SIG-M5 treated with dmso at 0.1 percent for 504 hours (cell line): ENCODE data around the gene SAMD4A.
"Not testable (repeated sequence)": the region's sequence is repeated elsewhere in the genome, so short reads cannot be mapped to it uniquely, and the experiment has no call there.

ENCODE experiments used
- DNase-seq: peaks from one replicate; lab custom pipeline; 2025; ENCODE audit not compliant: unreplicated experiment; lab: John Stamatoyannopoulos, UW

Gene SAMD4A

DNA sequence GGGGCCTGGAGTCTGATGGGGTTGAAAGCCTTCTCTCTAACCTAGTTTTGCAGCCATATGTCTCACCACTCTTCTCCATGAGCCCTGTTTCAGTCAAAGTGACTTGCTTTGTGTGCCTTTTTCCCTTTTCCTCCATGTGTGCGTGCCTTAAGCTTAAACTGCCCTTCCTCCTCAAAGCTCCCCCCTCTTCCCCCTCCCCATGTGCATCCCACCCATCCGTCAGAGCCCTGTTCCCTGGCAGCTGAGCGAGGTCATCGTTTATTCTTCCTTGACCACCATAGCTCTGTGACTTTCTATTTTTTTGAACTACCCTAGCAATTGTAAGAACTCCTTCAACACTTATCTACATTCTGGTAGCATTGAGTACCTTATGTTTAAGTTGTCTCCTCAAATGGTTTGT, 24.9 kb downstream of the SAMD4A start:
- DNase-seq: no peak

DNA sequence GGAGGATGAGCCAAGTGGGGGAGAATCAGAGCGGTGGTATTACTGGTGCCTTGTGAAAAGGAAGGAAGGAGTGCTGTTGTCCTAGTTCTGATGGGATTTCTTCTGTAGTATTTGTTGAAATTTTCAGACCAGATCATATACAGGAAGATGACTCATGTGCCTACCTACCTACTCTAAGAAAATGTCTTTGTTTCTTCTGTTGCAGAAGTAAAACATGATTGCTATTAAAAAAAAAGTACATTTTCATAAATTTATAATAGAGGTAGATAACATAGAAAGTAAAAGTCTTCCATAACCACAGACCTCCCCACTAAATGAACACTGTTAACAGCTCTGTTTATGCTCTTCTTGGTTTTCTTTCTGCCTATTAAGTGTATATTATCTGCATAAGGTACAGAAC, 26.9 kb downstream of the SAMD4A start:
- DNase-seq: no peak

DNA sequence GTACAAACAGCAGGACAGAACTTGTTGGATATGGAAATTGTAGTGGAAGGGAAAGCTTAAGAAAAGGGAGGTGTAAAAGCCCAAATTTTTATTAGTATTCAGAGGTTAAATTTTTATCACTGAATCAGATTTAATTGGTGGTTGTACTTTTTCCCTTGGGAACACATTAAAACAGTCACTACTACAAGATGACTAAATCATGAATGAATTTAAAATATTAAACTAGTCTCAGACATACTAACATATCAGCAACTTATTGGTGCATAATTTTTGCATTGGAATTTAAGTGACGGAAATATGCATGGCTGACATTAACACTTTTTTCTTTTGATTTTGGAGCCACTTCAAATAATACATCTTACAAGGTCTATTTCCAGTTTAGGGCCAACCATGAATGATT, 27.6 kb downstream of the SAMD4A start:
- no peak for DNase-seq

DNA sequence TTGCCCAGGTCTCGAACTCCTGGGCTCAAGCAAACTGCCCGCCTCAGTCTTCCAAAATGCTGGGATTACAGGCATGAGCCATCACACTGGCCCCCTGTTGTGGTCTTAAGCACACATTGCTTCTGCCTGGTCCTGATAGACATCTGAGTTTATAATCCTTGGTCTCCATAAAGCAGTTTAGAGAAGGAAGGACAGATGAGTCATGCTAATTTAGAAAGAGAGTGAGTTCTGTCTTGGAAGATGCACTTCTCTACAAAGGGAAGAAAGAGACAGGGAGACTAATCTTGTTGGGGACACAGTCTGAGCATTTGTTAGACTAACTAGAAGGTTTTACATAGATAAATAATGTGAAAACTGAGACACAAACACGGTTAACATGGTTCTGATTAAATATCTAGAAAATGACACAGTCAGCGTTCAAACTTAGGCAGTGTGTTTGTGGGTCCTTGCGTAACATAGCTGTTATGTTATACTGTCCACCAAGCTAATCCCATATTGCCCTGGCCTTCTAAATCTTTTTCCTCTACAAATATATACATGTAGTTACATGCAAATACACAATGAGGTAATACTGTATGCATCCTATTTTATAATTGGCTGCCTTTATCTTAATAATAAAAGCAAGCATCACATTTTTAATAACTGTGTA, 31.0 kb downstream of the SAMD4A start:
- peak; percentile 54 for DNase-seq

DNA sequence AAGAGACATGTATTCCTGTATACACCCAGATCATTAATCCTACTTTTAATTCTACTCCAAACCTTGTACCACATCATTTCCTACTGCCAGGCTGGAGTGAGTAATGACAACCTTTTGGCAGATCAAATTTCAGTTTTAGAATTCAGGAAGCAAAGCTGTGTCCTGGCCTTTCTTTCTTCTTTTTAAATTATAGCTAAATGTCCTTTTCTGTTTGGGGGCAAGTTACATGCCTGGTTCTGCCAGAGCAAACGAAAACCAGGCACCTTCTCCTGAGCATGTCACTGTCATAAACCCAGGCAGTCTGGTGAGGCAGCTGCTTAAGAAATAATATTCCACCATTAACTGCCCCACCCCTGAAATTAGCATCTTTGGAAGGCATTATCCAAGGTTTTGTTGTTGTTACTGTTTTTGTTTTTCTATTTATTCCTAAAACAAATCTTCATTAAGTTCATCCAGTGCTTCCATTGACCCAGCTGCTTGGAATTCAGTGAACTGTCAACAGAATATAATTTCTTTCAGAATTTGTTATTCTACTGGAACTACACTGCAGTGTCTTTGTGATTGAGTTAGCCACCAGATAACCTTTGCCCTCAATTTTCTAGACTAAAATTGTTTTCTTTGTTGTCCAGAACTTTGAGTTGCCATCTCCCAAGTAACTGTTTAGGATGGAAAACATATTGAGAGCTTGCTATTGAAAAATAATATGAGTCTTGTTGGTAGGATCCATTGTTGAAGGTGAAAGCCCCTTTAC, 33.2 kb downstream of the SAMD4A start:
- DNase-seq: no peak

DNA sequence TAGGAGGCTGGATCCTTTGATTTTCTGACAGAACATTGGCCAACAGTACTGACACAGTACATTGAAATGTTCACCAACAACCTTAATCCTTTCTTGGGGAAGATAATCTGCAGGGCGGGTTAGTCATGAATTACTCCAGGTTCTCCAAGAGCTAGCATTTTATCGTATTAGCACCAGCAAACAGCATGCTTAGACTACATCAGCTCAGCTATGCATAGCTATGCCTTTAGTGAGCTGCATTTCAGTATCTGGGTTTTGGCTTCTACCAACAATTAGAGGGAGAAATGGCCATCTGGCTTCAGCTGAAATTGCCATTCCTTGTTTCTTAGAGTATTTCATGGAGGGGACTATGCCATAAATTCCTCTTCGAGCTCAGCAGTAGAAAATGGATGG, 33.8 kb downstream of the SAMD4A start:
- DNase-seq: no peak

DNA sequence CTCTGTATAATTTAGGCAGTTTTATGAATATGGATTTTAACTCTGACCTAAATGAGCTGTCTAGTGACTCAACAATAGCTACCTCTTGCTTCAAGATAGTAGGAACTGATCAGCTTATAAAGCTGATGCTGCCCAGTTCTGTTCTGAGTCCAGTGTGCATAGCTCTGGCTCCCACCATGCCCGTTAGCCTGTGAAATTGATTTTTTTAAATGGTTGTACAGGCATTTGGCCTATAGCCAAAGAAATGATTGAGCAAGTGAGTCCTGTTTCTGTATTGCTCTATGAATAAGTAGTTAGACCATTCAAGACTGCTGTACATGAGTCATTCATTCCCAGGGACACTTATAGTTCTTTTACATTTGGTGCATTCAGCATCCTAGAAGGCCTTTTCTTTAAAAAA, 36.4 kb downstream of the SAMD4A start:
- no peak for DNase-seq

DNA sequence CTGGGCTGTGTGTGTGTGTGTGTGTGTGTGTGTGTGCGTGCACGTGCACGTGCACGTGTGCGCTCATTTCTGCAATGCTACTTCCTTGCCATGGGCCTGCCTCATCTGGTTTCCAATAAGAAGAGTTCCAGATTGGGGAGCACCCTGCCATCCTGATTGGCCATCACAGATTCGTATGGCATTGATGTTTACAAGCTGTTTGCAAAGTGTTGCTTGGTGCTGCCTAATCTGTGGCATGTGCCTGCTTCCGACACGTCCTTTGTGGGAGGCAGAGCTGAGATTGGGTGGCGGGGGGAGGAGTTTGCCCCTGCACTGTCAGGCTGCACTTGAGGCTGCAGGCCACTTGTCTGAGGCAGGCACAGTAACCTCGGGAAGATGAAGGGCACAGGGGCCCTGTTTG, 39.2 kb downstream of the SAMD4A start:
- no peak for DNase-seq

DNA sequence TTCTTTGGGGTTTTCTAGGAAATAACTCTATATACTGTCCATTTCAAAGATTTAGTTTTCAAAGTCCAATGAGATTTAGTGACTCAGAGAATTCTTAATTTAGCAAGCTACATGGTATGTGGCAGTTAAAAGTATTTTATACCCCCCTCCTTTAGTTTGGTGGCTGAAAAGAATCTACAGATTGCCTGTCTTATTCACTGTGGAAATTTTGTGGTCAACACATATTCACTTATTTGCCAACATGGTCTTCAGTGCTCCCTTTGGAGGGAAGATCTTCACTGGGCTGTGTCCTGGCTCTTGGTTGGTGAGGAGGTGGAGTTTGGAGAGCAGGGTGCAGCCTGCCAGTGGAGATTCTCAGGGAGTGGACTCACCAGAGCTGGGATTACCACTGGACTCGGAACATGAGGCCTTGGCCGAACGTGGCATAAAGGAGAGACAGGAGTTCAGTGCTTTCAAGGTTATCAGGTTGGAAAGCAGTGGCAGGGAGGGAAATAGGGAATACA, 39.8 kb downstream of the SAMD4A start:
- DNase-seq: no peak

DNA sequence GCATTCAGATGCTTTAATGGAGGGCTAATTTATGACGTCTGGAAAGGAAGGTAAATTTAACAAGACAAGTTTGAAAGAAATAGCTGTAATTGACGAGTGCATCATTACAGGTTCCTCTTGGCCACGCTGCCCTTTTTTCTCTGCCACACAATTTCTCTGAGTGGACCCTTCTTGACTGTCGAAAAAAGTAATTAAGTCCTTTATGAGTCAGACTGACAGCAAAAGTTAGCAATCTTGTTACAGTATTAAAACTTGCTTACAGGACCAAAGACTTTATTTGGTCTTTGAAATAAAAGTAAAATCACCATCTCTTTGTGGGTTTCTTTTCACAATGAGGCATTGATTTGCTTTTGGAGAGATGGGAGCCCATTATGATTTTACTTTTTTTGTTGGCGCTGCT, 42.6 kb downstream of the SAMD4A start:
- DNase-seq: no peak

DNA sequence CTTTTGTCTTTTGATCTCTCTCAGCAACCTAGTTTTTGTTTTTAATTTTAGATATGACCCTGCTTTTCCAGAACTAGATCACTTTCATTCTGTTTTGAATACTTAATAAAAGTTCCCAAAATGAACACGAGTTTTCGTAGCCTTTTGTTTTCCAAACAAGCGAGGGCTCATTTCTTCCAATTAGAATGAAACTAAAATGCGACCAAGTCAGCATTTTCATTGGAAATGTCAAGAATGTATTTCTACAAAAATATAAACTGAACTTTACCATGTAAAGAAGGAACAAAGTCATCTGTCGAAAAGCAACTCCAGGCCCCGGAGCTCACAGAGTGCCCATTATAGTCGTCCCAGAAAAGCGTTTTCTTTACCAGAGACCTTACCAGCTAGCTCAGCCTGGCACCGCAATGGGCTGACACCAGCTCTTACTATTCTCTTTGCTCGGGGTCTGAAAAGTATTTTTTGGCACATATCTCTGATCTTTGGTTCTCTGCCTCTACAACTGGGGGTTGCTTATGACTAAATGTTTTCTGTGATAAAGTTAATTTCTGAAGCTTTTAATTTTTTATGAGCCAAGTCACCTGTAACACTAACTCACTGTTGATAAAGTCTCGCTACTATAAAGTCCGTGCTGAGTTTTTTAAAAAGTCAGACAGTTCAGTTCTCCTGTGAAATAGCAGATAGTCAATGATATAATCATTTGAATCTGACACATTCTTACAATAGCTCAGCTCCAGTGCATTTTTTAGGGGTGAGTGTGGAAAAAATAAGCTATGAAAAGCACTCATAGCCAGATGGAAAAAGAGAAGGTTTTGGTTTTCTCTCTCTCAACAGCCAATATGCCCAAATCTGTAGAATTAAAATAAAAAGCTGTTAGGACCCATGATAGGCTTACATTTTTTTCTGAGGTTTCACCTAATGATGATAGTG, 43.4 kb downstream of the SAMD4A start:
- DNase-seq: no peak

DNA sequence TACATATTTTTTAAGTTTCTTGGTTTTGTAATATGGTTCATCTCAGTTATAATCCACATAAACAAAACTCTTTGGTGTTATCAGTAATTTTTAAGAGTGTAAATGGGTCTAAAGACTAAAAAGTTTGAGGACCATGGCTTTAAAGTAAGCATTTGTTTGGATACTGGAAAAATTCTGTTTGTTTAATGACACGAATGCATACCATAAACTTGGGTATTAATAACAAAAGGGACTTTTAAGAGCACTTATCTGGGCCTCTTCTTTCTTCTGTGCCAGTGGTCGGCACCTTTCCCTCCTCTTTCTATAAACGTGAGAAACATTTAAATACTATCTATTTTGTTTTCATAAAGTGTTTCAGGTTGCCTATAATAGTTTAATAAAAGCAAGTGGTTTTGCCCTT, 47.4 kb downstream of the SAMD4A start:
- no peak for DNase-seq

DNA sequence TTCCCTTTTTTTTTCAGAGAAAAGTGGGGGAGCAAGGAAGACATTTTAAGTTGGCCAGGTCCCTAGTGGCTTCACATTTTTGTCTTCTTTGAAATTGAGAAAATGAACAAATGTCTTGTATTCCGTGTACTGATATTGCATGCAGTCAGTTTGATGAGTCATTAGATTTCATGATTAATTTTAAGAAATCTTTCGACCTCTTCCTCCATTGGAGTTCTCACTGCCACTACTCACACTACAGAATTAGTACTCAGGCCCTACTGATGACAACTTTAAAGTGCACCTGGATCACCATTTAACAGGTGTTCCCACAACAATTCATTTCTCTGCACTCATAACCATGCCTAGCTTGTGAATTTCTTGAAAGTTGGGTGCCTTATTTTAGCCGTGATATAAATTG, 50.5 kb downstream of the SAMD4A start:
- no peak for DNase-seq

DNA sequence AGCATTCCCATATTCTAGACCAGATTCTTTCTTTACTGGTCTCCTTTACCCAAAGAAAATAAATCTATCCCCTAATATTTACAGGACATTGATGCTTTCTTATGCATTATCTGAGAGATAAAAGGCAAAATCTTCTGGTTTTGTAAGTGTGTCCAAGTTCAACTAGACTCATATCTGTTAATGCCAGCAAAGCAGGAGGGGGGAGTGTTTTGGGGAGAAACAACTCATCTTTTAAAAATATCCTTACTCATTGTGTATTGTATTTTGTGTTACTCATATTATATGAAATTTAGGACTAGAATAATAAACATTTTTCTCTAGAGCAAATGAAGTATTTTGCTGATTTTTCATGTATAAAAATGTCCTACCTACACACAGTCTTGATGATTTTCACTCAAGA, 54.8 kb downstream of the SAMD4A start:
- no peak for DNase-seq

DNA sequence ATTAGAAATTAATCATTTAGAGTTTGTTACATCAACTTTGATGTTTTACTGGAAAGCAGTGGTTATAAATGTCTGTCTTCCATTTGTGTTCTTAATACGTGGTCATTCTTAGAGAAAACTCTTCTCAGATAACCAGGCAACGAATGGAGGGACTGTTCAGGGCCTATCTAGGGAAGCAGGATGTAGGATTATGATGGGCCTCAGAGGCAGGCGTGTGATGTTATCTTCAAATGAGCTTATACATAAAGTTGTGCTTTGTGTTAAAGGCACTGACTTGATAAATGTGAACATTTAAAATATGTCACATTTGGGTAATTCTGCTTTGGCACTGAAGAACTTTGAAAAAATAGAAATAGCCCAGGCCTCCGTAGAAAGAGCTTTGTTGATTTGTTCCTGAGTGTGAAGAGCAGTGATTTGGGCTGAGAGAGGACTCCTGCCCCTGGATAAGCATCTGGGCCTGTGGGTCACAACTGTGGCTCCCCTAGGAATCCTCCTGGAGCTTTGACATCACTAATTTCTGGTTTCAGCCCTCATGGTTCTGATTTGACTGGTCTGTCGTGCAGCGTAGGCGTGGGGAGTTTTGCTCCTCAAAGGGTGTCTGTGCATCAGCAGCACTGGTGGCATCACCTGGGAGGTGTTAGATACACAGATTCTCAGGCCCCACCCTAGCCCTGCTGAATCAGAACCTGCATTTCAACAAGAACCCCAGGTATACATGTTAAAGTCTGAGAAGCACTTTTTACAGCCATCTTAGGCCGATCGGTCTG, 55.4 kb downstream of the SAMD4A start:
- DNase-seq: no peak

DNA sequence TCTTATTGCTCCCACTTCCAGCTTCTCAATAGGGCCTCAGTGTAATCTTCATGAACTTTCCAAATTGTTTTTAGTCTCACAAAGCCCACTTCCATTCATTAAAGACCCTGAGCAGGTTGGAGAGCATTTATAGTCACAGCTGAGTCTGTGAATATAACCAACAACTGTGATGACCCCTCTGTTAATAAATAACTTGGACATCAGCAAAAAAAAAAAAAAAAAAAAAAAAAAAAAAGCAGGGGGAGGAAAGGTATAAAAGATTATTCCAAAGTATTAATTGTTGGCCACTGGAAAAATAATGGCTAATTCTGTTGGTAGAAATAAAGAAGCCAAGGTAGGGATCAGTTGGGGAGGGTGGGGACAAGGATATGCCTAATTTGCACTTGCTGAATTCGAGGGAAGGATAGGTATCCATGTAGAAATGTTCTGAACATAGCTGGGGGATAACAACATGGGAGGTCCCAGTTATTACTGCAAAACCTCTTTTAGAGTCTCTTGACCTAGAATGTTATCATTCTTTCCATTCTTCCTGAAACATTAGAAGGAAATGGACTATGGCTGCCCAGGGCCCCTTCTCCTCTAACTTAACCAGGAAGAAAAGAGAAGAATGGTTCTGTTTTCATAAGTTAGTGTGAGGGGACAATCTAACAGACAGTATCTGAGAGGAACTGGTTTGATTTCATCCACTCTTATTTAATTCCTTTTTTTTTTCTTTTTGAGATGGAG, 56.5 kb downstream of the SAMD4A start:
- DNase-seq: no peak

DNA sequence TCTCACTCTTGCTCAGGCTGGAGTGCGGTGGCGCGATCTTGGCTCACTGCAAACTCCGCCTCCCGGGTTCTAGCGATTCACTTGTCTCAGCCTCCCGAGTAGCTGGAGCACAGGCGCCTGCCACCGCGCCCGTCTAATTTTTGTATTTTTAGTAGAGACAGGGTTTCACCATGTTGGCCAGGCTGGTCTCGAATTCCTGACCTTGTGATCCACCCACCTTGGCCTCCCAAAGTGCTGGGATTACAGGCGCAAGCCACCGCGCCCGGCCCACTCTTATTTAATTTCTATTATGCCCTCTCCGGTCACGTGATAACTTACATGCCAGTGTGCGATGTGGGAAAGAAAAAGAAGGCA, 57.1 kb downstream of the SAMD4A start:
- not testable (repeated sequence) for DNase-seq

DNA sequence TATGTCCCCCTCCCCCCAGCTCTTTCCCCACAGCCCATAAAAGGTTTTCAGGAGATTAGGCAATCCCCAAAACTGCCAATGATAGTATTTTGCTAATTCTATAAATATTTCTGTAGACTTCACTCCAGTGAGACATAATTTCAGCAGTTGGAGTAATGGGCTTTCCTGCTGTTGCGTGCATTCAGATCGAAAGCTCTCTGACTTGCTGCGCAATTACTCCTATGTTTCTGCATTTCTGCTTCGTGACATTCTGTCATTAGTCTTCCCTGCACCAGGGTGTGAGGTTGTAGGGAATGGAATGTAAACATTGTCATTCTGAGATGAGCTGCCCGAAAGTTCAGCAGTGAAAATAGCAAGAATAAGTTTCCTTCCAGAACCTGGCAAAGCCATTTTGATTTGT, 58.2 kb downstream of the SAMD4A start:
- DNase-seq: peak; percentile 36

DNA sequence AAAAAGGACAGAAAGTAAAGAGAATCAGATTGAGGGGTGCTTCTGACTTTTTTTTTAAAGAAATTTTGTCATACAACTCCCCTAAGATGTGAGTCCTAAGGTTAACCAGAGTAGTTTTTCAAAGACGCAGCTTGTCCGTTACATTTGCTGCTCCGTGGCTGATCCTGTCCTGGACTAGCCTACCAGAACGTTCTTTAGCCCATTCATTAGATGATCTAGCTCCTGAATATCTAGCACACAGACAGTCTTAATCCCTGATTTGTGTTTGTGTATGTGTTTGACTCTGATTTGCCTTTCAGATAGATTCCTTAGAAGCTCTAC, 60.3 kb downstream of the SAMD4A start:
- DNase-seq: no peak

DNA sequence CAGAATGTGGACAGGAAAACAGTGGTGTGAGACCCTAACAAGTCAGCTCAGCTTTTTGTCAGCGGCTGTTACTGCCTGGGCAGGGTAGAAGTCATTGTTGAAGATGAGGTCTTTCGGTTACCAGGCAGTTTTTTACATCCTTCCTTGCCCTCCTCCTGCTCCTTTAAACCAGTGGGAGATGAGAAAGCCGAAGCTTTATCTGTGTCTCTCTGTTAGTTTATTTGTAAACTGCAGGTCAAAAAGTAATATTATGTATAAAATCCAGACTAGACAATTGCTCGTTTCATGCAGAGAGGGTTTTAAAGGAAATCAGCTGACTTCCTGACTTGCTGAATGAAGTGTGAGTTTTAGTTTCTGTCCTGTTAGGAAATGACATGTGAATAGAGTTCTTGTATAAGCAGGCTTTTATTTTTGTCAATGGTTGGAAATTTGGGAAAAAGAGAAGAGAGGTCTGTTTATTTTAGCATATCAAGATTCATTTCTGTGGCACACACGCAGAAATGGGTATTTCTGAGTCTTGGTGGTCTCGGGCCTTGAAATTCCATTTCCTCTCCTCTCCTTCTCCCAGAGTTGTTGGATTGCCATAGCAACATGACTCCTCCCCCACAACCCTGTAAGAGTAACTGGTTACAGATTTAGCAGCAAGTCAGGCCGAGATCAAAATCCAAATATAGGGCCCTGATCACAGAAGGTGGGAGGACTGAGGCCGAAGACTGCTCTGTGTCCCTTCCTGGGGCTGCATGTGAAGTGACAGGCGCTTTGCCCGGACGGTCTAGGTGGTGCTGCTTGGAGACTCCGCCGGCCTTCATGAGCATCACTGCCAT, 60.8 kb downstream of the SAMD4A start:
- no peak for DNase-seq
